Measurements from ENCODE around the gene IL17RA. TPM values are rescaled to one million over a fixed set of nuclear protein-coding genes. Genes with fewer than 3 reads are reported as not detected.

IL17RA gene
- total and polyA plus RNA-seq, 2 donors (not counting 3 experiments of a cell fraction or from before 2014, with no cell fraction given), result 13.0 to 19.3 TPM

- BruUV-seq (replicated peaks), result no TSS peak
- intact Hi-C loops (cut with micrococcal nuclease), result no loop called here
- H3K4me3 ChIP-seq (replicated peaks in 1 of 3; ENCODE audit: insufficient read depth in 1 of 3, low read depth in 1 of 3, low read length in 3 of 3), result no peak overlapping the region
- no peak overlapping the region for H2AFZ ChIP-seq (ENCODE audit: low read depth, low read length)
- dilution Hi-C loops (cut with MboI; ENCODE audit: extremely low pct_ligation_motif_present, low sequenced_read_pairs), result no loop called here
- POLR2A ChIA-PET, result no interaction called here
- CTCF ChIA-PET, result interaction anchor here (1.5 kb wide), 1 partner anchor 12 kb away, joined by 4 read pairs; no protein-coding TSS in a partner anchor
- no peaks in the 10 kb centered on the region for H4K20me1 ChIP-seq (replicated peaks; ENCODE audit: control insufficient read depth, extremely low read depth, insufficient read depth, low read length)
- H3K9me1 ChIP-seq (replicated peaks; ENCODE audit: control insufficient read depth, extremely low read depth, insufficient read depth, low read length), result no peaks in the 10 kb centered on the region
- H3K79me2 ChIP-seq (ENCODE audit: control insufficient read depth, insufficient read depth, low read length), result no peaks in the 10 kb centered on the region
- H3K4me2 ChIP-seq (ENCODE audit: insufficient read depth, low read length), result no peak overlapping the region
- H3K9me3 ChIP-seq (replicated peaks; ENCODE audit: control insufficient read depth, insufficient read depth, low read length), result no peaks in the 10 kb centered on the region
- H3K9ac ChIP-seq (replicated peaks; ENCODE audit: extremely low read depth, insufficient read depth, low read length), result no peak overlapping the region
- DNase-seq (ENCODE audit: low read depth, low spot score), result no peak
- H3K27ac ChIP-seq (ENCODE audit: insufficient read depth, low read depth, low read length), result no peak overlapping the region
- H3K4me1 ChIP-seq (ENCODE audit: control insufficient read depth, extremely low read depth, insufficient read depth, low read length), result no peaks in the 10 kb centered on the region
- no peak for TF ChIP-seq CTCF (IDR thresholded peaks at IDR 0.05; ENCODE audit: extremely low read depth in 1 of 2, insufficient read depth in 1 of 2, low read depth in 1 of 2, low read length in 2 of 2)
- TF ChIP-seq EZH2 (IDR thresholded peaks at IDR 0.05; ENCODE audit: borderline replicate concordance, low read depth, low read length, severe bottlenecking), result no peak
- TF ChIP-seq POLR2A (IDR thresholded peaks at IDR 0.05; ENCODE audit: low read depth, low read length), result no peak
- no peak for TF ChIP-seq GATA2 (IDR thresholded peaks at IDR 0.05; ENCODE audit: insufficient read depth, insufficient read length, low read depth, low read length)
- TF ChIP-seq MYC (IDR thresholded peaks at IDR 0.05; ENCODE audit: low read depth, low read length), result no peak
- no peak for TF ChIP-seq FOS (IDR thresholded peaks at IDR 0.05; ENCODE audit: borderline replicate concordance, insufficient read depth, low read length)
- TF ChIP-seq POLR2AphosphoS5 (IDR thresholded peaks at IDR 0.05; ENCODE audit: insufficient read depth, low read depth, low read length), result no peak
- TF ChIP-seq MAX (IDR thresholded peaks at IDR 0.05; ENCODE audit: insufficient read depth, insufficient read length), result no peak
- no peak for TF ChIP-seq JUN (IDR thresholded peaks at IDR 0.05; ENCODE audit: borderline replicate concordance, insufficient read depth, insufficient read length, low read depth)
- FAIRE-seq, result no peak
- peaks cover 0 to 10% of the 10 kb centered on the region in 2 experiments for H3K36me3 ChIP-seq (ENCODE audit: control insufficient read depth in 2 of 2, extremely low read depth in 1 of 2, insufficient read depth in 2 of 2, low read length in 2 of 2)
- H3K27me3 ChIP-seq (ENCODE audit: control insufficient read depth in 2 of 2, insufficient read depth in 2 of 2, low read length in 2 of 2), result no peaks in the 10 kb centered on the region
These were observed 22.2 kb downstream of the IL17RA start for GRCh38 chr22:17106785-17107546.
